NCI-H774 (cell line): Measurements from ENCODE around the gene CCNI.
"Not testable (repeated sequence)": the region's sequence is repeated elsewhere in the genome, so short reads cannot be mapped to it uniquely, and the experiment has no call there.

Source experiments
- DNase-seq: peaks from one replicate; lab custom pipeline; 2025; lab: John Stamatoyannopoulos, UW

Gene CCNI, protein sequence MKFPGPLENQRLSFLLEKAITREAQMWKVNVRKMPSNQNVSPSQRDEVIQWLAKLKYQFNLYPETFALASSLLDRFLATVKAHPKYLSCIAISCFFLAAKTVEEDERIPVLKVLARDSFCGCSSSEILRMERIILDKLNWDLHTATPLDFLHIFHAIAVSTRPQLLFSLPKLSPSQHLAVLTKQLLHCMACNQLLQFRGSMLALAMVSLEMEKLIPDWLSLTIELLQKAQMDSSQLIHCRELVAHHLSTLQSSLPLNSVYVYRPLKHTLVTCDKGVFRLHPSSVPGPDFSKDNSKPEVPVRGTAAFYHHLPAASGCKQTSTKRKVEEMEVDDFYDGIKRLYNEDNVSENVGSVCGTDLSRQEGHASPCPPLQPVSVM

DNA sequence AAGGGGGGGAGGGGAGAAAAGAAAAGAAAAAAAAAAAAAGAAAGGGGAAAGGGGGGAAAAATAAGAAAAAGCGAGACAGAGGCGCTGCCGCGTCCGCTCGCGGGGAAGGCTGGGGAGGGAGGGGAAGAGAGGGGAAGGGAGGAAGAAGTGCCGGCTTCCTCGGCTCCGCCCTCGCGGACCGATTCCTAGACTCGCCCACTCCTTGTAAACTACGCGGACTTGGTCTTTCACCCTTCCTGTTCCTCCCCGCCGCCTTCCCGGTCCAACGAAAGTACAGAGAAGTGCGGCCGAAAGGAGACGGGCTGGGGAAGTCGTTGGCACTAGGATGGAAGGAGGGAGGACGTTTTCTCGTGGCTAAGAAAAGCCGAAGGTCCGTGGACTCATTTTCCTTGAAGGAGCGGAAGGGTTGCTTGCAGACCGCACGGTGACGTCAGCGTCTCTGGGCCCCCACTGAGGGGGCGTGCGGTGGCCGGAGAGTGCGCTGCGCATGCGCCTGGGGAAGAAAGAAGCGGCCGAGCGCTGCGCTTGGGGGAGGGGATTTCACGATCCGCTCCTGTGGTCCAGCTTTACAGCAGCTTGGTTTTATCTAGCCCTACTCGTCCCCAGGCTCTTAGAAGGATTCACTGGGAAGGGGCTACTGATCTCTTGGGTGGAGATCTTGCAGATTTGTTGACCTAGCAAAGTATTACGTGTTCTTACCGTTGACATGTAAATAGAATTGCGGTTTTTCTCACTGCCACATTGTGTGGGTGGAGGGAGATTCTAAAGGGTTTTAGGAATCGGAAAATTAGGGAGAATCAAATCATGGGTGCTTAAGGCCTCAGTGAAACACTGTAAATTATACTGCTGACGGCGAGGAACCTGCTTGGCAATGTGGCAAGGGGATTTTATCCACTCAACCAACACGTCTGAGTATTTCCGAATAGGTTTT is at the start of gene CCNI:
Gene CCNI (minus strand): TSS at position 121 of the 931 bp plus-strand sequence. CDS start 9,627 bp downstream, outside the sequence.
- peak; percentile 94 for DNase-seq

DNA sequence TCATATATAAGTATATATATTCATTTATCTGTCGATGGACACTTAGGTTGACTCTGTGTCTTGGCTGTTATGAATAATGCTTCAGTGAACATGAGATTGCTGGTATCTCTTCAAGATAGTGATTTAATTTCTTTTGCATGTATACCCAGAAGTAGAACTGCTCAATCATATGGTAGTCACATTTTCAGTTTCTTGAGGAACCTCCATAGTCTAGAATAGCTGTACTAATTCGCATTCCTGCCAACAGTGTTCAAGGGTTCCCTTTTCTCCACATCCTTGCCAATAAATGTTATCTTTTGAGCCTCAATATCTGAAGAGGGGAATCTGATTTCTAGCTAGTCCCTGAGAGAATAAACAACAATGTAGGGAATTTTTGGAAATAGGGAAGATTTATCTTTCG is 48.8 kb upstream of the CCNI start:
- DNase-seq, result no peak

DNA sequence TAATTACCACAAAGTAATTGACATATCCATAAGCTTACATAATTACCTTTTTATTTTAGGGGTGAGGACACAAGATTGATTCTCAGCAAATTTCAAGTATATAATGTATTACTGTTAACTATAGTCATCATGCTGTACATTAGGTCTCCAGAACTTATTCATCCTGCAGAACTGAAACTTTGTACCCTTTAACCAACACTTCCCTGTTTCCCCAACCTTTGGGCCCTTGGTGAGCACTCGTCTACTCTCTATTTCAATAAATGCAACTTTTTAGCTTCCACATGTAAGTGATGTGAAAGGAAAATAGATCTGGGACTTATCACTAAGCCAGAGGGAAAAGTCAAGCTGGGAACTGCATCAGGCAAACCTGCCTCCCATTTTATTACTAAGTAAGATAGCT is 47.6 kb upstream of the CCNI start:
- DNase-seq, result no peak

DNA sequence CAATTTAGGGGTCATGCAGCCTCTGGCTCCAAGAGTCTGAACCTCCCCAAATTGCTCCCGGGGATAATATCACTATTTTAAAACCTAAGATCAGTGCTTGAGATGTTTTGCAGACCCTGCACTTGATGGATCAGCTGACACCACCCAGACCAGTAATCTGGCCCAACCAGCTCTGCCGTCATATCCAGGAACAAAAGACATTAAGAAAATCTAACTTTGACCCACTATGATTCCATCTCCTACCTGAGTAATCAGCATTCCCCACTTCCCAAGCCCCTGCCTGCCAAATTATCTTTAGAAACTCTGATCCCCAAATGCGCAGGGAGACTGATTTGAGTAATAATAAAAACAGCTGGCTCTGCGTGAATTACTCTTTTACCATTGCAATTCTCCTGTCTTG is 46.9 kb upstream of the CCNI start:
- DNase-seq, result no peak

DNA sequence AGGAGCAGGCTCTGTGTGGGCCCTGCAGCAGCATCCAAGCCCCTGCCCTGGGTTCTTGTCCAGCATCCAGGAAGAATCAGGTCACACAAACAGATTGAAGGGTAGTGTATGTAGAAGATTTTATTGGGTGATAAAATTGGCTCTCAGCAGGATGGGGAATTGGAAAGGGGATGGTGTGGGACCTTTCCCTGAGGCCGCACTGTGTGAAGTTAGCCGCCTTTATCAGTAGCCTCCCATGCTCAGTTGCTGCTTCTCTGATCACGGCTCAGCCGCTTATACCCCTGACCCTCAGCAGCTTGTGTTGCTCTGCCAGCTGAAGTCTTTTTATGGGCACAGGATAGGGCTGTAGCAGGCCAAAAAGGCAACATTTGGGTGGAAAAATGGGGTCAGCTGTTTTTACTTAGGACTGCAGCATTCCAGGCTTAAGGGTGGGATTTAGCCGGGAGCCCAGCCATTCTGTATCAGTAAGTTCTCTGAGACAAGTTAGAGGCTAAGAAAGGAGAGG is 46.0 kb upstream of the CCNI start:
- DNase-seq, result no peak

DNA sequence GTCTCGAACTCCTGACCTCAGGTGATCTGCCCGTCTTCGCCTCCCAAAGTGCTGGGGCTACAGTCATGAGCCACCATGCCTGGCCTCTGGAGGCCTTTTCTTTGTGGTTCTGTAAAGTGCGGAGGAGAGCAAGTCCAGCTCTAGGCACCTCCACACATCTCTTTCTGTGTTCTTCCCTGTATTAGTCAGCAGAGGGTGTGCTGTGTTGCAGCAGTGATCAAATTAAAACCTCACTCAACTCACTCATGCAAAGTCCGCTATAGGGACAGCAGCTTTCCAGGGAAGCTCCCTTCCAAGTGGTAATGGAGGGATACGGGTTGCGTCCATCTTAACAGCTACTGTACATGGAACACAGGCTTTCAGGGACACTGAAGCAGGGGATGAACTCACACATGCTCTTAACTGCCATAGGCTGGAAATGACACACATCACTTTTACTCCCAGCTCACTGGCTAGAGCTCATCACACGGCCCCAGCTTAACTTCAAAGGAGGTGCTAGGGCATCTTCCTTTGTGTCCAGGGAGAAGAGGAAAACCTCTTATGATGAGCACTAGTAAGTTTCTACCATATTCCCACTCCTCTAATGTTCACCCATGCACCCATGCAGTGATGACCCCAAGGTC is 45.2 kb upstream of the CCNI start:
- no peak for DNase-seq

DNA sequence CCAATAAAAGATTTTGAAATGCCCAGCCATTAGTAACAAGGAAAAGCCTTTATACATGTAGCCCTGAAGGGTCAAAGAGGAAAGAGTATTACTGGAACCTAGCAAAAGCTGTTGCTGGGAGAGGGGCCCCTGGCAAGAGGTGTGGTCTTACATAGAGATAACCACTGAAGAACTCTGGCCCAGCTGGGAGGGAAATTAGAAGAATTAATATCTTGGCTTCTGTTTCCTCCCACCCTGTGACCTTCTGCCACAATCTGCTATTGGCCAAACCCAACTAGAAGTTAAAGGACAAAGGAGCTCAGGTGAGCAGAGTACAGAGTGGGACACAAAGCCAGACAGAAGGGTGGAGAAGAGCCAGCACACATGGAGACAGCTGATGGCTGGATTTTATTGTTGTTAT is 41.9 kb upstream of the CCNI start:
- DNase-seq, result no peak

DNA sequence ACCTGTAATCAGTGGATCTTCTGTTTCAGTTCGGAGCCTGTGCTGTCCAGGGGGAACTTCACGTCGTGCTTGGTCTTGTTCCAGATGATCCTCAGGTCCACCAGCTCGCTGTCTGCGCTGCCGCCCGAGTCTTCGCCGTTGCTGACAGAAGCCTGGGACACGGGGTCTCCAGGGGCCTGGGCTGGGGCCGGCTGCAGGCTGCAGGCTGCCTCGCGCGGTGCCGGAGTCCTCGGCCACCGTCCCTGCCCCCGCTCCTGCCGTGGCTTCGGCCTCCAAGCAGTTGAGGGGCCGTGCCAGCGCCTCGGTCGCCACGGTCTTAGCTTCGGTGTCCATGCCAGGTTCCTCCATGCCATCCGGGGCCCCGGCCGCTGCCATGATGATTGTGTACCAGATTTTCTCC is 37.3 kb upstream of the CCNI start:
- DNase-seq, result no peak

DNA sequence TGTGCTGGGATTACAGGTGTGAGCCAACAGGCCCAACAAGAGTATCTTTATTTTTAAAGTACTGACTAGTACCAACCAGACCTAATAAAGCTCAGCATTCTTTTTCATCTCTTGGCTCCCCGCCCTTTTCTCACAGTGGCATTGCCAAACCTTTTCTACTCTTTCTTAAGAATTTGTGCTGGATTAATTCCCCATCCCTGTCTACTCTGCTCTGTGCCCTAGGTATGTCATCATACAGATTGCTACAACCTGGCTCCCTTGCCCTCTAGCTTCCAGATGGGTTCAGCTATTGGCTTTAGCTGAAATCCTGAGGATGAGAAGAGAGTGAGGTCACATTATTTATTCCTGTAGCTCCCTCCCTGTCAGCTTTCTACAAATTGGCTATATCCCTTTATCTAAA is 34.9 kb upstream of the CCNI start:
- no peak for DNase-seq

DNA sequence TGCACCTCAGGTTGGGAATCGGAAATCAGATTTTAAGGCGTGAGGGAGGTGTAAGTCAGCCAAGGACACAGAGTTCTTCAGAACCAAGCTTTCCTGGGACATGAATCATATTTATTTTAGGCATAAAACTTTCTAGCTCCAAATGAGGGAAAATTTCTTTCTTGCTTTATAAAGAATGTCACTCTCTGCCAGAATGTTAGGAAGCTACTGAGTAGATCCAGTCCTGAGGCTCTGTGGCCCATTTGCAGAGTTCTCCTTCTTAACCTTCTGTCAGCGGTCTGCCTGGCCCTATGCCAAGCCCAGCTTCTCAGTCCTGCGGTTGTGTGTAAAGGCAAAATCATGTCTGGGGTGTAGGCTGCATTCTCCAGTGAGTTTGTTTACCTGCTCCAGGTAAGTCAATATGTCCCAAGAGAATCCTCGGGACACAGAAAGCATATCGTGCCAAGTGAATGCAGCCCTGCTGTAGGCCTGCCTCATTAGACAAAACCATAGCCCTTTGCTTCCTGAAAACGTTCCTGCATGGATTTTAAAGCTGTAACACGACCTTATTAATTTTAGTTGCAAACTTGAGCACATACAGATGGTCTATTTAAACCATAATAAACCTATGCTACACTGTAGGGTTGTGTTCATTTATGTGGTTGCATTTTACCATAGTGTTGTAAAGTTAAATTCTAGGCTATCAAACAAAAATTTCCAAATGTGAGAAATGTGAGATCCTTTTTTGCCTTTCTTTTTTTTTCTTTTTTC is 29.2 kb upstream of the CCNI start:
- DNase-seq, result peak; percentile 45

DNA sequence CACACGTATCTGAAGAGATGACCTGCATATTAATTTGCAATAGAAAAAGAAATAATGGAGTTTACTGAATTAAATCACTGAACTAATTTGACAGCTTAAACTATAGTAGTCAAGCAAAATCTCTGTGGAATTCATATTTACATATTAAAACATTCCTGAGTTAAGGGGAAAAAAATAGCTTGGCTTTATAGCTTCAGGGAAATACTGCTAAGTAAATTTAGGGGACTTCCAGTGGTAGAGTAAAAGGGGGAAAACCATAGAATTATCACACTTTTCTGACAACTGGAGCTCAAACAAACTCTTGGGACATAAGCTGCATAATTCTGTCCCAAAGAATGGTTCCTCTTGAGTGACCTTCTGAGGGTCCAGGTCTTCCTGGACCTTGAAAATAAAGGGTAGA is 28.6 kb upstream of the CCNI start:
- no peak for DNase-seq

DNA sequence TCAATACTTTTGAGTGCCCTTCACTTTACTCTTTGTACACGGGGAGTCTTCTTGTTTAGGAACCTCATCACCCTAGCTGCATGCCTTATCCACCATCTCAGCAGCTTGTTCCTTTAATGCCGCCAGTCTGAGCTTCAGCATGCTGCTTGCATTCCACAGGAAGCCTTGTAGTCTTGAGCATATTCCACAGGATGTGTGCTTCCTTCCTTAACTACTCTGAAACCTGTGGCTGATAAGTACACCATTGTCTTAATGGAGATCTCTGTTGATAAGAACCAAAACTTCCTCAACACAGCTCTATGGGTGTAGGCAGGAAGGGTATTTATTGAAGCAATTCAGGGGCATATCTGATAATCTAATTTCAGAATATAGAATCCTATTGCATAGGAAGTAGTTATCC is 24.4 kb upstream of the CCNI start:
- no peak for DNase-seq

DNA sequence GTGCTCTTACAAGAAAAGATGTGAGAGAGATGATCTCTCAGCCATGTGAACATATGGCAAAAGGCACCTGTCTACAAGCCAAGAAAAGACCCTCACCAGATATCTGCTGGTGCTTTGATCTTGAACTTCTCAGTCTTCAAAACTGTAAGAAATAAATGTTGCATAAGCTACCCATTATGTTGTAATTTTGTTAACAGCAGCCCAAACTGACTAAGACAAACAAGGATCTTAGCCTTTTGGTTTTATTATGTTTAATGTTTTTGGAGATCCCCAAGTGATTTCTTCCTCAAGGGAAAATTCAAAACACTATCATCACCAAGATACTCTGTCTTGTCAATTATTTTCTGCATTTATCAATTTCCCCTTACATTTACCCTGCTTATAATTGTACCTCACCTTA is 21.8 kb upstream of the CCNI start:
- DNase-seq, result no peak

DNA sequence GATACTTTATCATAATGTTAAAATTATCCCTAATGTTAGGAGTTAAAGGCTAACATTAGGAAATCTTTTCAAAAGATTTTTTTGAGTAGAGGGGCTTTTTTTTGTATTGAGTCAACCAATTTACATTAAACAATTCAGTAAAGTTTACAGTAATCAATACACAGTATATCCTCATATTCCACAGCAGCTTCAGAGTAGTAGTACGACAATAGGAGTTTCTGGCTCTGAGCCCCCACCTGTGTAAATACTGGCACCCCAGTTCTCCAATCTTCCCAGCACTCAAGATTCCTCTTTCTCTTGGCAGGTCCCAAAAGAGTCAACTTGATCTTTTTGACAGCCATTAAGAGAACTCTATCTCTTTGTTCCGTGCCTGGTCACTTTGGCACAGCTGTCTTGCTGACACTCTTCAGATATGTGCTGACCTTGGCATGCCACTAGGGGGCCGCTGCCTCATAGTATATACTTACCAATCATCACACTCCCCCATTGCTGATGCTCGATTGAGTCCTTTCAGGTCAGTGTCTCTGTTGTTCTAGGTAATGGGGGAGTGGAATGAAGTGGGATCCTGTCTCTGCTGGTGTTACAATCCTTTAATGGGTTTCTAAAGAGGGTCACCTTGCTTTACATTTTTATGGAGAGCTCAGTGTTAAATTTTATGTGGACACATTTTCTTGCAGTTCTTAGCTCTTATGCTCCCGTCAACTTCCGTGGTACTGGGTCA is 19.5 kb upstream of the CCNI start:
- peak; percentile 60 for DNase-seq

DNA sequence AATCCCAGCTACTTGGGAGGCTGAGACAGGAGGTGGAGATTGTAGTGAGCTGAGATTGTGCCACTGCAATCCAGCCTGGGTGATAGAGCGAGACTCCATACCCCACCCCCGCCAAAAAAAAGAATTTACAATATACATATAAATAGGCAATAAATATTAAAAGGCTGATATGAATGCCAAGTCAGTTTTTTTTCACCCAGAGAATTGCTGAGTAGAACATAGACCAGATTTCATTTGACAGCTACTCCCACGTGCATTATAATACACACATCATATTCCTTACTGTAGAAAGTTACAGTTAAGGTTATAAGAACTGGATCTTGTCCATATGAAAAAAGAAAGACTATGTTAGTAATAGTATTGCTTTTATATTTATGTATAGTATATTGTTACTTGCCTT is 18.7 kb upstream of the CCNI start:
- DNase-seq, result no peak

DNA sequence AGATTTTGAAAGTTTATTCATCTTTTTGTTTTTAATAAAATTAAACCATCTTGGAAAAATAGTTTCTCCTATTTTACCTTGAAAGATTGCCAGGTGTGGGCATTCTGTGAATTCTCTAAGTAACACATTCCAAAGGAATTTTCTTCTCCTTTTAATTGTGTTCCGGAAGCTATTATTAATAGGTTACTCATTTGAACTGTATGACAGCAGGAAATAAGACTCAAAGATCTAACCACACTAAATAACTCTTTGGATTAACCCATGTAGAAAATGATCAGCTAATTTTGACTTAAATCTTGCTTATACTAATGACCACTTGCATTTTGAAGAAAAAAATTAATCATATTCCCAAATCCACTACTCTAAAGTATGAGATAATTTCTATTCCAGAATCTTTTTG is 17.6 kb upstream of the CCNI start:
- no peak for DNase-seq

DNA sequence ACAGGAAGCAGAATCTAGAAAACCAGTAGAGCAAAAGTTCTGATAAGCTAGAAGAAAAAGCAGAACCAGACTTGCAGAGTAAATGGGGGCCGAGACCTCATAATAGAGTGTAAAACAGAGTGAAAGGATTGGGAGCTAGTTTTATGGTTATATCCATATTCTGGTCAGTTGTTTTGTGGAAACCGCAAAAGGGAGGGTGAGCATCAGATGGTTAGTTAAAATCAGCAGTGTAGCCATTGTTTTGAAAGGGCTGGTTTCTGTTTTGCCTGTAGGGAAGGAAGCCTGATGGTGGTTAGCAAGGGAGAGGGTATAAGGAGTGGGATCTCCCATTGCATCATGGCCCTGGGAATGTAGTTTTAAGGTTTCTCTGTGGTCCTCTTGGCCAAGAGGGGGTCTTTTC is 17.2 kb upstream of the CCNI start:
- DNase-seq, result no peak

DNA sequence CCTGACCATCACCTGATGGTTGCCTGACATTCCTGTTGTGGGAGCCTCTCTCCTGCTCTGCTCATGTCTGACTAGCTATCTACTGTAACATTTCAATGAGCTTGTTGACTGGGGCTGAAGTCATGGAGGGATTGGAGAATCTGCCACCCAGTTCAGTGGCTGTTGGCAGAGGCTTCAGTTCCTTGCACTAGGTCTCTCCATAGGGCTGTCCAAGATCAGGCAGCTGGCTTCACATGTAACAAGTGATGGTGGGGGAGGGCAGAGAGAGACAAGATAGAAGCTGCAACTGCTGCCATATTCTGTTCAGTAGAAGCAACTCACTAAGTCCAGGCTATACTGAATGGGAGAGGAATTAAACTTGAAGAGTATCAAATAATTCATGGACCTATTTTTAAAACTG is 14.1 kb upstream of the CCNI start:
- DNase-seq, result no peak

DNA sequence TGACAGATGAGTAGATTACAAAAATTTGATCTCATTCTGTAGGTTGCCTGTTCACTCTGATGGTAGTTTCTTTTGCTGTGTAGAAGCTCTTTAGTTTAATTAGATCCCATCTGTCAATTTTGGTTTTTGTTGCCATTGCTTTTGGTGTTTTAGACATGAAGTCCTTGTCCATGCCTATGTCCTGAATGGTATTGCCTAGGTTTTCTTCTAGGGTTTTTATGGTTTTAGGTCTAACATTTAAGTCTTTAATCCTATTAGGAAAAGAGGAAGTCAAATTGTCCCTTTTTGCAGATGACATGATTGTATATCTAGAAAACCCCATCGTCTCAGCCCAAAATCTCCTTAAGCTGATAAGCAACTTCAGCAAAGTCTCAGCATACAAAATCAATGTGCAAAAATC is 11.2 kb upstream of the CCNI start:
- DNase-seq, result not testable (repeated sequence)

DNA sequence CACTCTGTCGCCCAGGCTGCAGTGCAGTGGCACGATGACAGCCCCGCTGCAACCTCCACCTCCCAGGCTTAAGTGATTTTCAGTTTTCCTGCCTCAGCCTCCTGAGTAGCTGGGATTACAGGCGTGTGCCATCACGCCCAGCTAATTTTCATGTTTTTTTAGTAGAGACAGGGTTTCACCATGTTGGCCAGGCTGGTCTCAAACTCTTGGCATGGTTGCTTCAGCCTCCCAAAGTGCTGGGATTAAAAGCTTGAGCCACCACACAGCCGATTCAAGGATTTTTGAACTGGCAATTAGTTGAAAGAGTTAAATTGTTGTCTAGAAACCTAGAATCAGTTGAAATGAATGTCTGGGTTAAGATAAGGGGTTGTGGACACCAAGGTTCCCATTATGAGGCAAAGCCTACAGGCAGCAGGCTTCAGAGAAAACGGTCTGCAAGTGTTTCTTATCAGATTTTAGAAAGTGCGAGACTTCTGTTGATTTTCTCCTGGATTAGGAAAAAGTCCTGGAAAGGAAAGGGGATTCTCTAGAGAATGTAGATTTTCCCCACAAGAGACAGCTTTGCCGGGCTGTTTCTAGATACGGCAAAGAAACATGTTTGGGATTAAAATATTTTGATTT is 8.3 kb upstream of the CCNI start:
- no peak for DNase-seq
